Globus pallidus (tissue), 1 donor: Measurements from ENCODE around the gene KDM4C.

Experiments
- DNase-seq: peaks from one replicate; pipeline ENCODE4 v3.0.0-alpha.2; 2015; ENCODE audit warnings: low spot score

KDM4C gene

DNA sequence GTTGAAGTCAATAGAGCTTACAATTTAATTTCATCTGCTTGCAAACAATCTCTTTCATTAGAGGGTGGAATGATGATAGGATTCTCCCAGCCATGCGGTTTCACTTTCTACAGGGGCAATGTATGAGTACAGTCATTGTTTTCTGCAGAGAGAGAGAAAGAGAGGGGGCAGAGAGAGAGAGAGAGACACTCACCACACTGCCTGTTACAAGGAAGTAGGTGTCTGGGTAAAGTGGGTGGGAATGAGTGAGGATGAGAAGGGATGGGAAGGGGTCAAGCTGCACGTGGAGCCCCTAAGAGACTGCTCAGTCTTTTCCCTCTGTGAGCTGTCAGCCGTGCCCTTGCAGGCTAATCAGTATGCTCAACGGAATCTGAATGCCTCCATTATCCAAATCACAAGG, 454.3 kb downstream of the KDM4C start:
- DNase-seq, result peak; percentile 87

- no peak for DNase-seq
These were observed 458.4 kb downstream of the KDM4C start for GRCh38 chr9:7216004-7216841.

GRCh38 chr9:7223981-7224380, 466.2 kb downstream of the KDM4C start:
- DNase-seq, result no peak
